NCI-H2029 treated with DMSO at 0.1 percent for 48 hours (cell line): ENCODE data around the gene MCEMP1.

Source experiments
- DNase-seq: peaks from one replicate; lab custom pipeline; 2025; lab: John Stamatoyannopoulos, UW

MCEMP1 gene

GRCh38 chr19:7672522-7672921, 4.4 kb upstream of the MCEMP1 start:
- DNase-seq = no peak

GRCh38 chr19:7674010-7675005, 2.6 kb upstream of the MCEMP1 start:
- DNase-seq = no peak

- DNase-seq = no peak
These were observed 514 bp upstream of the MCEMP1 start for GRCh38 chr19:7676376-7676775.

- DNase-seq = no peak
These were observed 900 bp downstream of the MCEMP1 start for GRCh38 chr19:7677669-7678311.

GRCh38 chr19:7678971-7679751, 2.3 kb downstream of the MCEMP1 start:
- no peak for DNase-seq

GRCh38 chr19:7679771-7680605, 3.1 kb downstream of the MCEMP1 start:
- DNase-seq = no peak

- peak; percentile 41 for DNase-seq
These were observed 3.9 kb downstream of the MCEMP1 start, which contains the start of gene TRAPPC5 for GRCh38 chr19:7680606-7681339. Gene TRAPPC5 (plus strand): TSS chr19:7680833. CDS start chr19:7682254, 1,421 bp downstream.

- DNase-seq = no peak
These were observed 4.7 kb downstream of the MCEMP1 start for GRCh38 chr19:7681340-7682174.

- DNase-seq = no peak
These were observed 5.4 kb downstream of the MCEMP1 start for GRCh38 chr19:7682175-7682855.

GRCh38 chr19:7685546-7686445, 8.9 kb downstream of the MCEMP1 start:
- no peak for DNase-seq

- DNase-seq = no peak
These were observed 10.3 kb downstream of the MCEMP1 start for GRCh38 chr19:7687177-7687576.

GRCh38 chr19:7689165-7689564, 12.3 kb downstream of the MCEMP1 start:
- DNase-seq = no peak

- no peak for DNase-seq
These were observed 13.9 kb downstream of the MCEMP1 start for GRCh38 chr19:7690779-7691258.

GRCh38 chr19:7691497-7691896, 14.6 kb downstream of the MCEMP1 start:
- DNase-seq = no peak

GRCh38 chr19:7692417-7693088, 15.7 kb downstream of the MCEMP1 start:
- DNase-seq = no peak

GRCh38 chr19:7694499-7694898, 17.6 kb downstream of the MCEMP1 start:
- DNase-seq = no peak

- DNase-seq = no peak
These were observed 20.9 kb downstream of the MCEMP1 start for GRCh38 chr19:7697721-7698287.
